ENCODE data around the gene OSBPL3.
"Not testable (repeated sequence)": the region's sequence is repeated elsewhere in the genome, so short reads cannot be mapped to it uniquely, and the experiment has no call there.

Gene OSBPL3

GRCh38 chr7:24979863-24980533 is at the start of gene OSBPL3:
TSS of gene OSBPL3 (minus strand) at chr7:24980178. CDS start at chr7:24892472, 87,706 bp downstream.
- peak; percentile 18 for DNase-seq

- DNase-seq, result no peak
Measured at GRCh38 chr7:25029075-25029474, 49.1 kb upstream of the OSBPL3 start.

GRCh38 chr7:25028370-25029021 is 48.5 kb upstream of the OSBPL3 start:
- no peak for DNase-seq

GRCh38 chr7:25026156-25026555 is 46.2 kb upstream of the OSBPL3 start:
- DNase-seq, result no peak

- no peak for DNase-seq
Measured at GRCh38 chr7:25025218-25025671, 45.3 kb upstream of the OSBPL3 start.

- no peak for DNase-seq
Measured at GRCh38 chr7:25024066-25024465, 44.1 kb upstream of the OSBPL3 start.

- not testable (repeated sequence) for DNase-seq
Measured at GRCh38 chr7:25017671-25018070, 37.7 kb upstream of the OSBPL3 start.

- no peak for DNase-seq
Measured at GRCh38 chr7:25014756-25015155, 34.8 kb upstream of the OSBPL3 start.

GRCh38 chr7:25012710-25013109 is 32.7 kb upstream of the OSBPL3 start:
- DNase-seq, result not testable (repeated sequence)

- no peak for DNase-seq
Measured at GRCh38 chr7:25012254-25012653, 32.3 kb upstream of the OSBPL3 start.

- DNase-seq, result no peak
Measured at GRCh38 chr7:25009257-25009656, 29.3 kb upstream of the OSBPL3 start.

GRCh38 chr7:25007668-25008067 is 27.7 kb upstream of the OSBPL3 start:
- no peak for DNase-seq

- DNase-seq, result no peak
Measured at GRCh38 chr7:25006276-25006675, 26.3 kb upstream of the OSBPL3 start.

- DNase-seq, result no peak
Measured at GRCh38 chr7:25005658-25006057, 25.7 kb upstream of the OSBPL3 start.

GRCh38 chr7:25002786-25003185 is 22.8 kb upstream of the OSBPL3 start:
- no peak for DNase-seq

GRCh38 chr7:24995466-24995865 is 15.5 kb upstream of the OSBPL3 start:
- no peak for DNase-seq

GRCh38 chr7:24992314-24992713 is 12.3 kb upstream of the OSBPL3 start:
- DNase-seq, result no peak

GRCh38 chr7:24991353-24991752 is 11.4 kb upstream of the OSBPL3 start:
- DNase-seq, result no peak

GRCh38 chr7:24987331-24987842 is 7.4 kb upstream of the OSBPL3 start:
- DNase-seq, result no peak

GRCh38 chr7:24982917-24983316 is 2.9 kb upstream of the OSBPL3 start:
- DNase-seq, result no peak

GRCh38 chr7:24981171-24981951 is 1.4 kb upstream of the OSBPL3 start:
- no peak for DNase-seq

- no peak for DNase-seq
Measured at GRCh38 chr7:24980534-24981170, 674 bp upstream of the OSBPL3 start.

- DNase-seq, result no peak
Measured at GRCh38 chr7:24979470-24979862, 512 bp downstream of the OSBPL3 start.

Measured in NCI-H187 treated with DMSO at 0.1 percent for 48 hours (cell line).